HCT116 (cell line): ENCODE measurements around the gene AUTS2. TPM values are rescaled to one million over a fixed set of nuclear protein-coding genes. Genes with fewer than 3 reads are reported as not detected.

Experiments
- ATAC-seq: fragments of 200-7000 bp; cut with Tn5 transposase; 2 replicates; pipeline ENCODE4 v1.9.1; 2020; ENCODE audit warnings: mild to moderate bottlenecking, moderate library complexity
- BruUV-seq: library from RNA; stranded (reverse); fragments of 400-500 nt; replicated peaks from 2 replicates; lab custom pipeline; 2021; lab: Mats Ljungman, UMichigan
- CTCF ChIA-PET: fragments of 300-600 bp; sonication (Branson Sonifier 250); formaldehyde crosslinking; loops from one replicate; lab custom pipeline; 2021; ENCODE audit warnings: antibody characterized with exemption; lab: Charles Lee
- POLR2A ChIA-PET: fragments of 300-600, 350-600 bp; sonication (Branson Sonifier 250); formaldehyde crosslinking; loops from one replicate; lab custom pipeline; 2021; ENCODE audit warnings: antibody characterized with exemption; lab: Charles Lee
- RAD21 ChIA-PET, 2 experiments: fragments of 300-600 bp; sonication (Branson Sonifier 250); formaldehyde crosslinking; loops; one replicate each; lab custom pipeline; 2023; ENCODE audit warnings: low total read pairs in 2 of 2; ENCODE audit not compliant: uncharacterized antibody in 2 of 2, unreplicated experiment in 2 of 2, low non-redundant PET in 1 of 2; lab: Charles Lee
- DNase-seq: peaks from one replicate; pipeline ENCODE4 v3.0.0-alpha.2; 2010; ENCODE audit warnings: low read depth, low spot score
- H2AFZ ChIP-seq: fragments of 200-600 bp; shearing (Covaris generic), sonication (generic); 2 replicates; pipeline ENCODE4 v1.6.1; 2017; ENCODE audit warnings: low read depth, mixed run types, mixed read lengths, antibody characterized with exemption, low read length; ENCODE audit not compliant: poor library complexity, severe bottlenecking
- H3K27ac ChIP-seq: 2 replicates; pipeline ENCODE4 v1.5.1; 2012; ENCODE audit warnings: low read depth, low read length
- H3K27me3 ChIP-seq: fragments of 200-600 bp; sonication (generic); 2 replicates; pipeline ENCODE4 v1.6.1; 2016; ENCODE audit warnings: mixed run types, low read length, mixed read lengths; ENCODE audit not compliant: insufficient read depth
- H3K36me3 ChIP-seq, 2 experiments: fragments of 200-500 bp in 1 of 2; fragments of 200-600 bp in 1 of 2; sonication (Bioruptor generic) in 1 of 2; sonication (generic) in 1 of 2; 2 replicates each; pipeline versions ENCODE4 v1.5.1 to v1.6.1; 2014 to 2016; ENCODE audit warnings: low read length in 2 of 2, inconsistent platforms in 1 of 2, mixed read lengths in 1 of 2, mixed run types in 1 of 2; ENCODE audit not compliant: insufficient read depth in 2 of 2, control insufficient read depth in 1 of 2
- H3K4me1 ChIP-seq, 2 experiments: fragments of 200-600 bp in 1 of 2; sonication (generic) in 1 of 2; 2 replicates each; pipeline versions ENCODE4 v1.5.1 to v1.6.1; 2012 to 2017; ENCODE audit warnings: low read length in 2 of 2, inconsistent platforms in 1 of 2, mild to moderate bottlenecking in 1 of 2, mixed read lengths in 1 of 2, mixed run types in 1 of 2, moderate library complexity in 1 of 2; ENCODE audit not compliant: insufficient read depth in 2 of 2, control insufficient read depth in 1 of 2
- H3K4me2 ChIP-seq: fragments of 200-600 bp; sonication (generic); 2 replicates; pipeline ENCODE4 v1.6.1; 2017; ENCODE audit warnings: mixed run types, low read length, mixed read lengths
- H3K4me3 ChIP-seq, 2 experiments: fragments of 200-600 bp in 1 of 2; sonication (generic) in 1 of 2; replicated peaks in 1 of 2; 2 replicates each; pipeline ENCODE4 v1.5.1; 2011 to 2016; ENCODE audit warnings: low read length in 2 of 2, control low read depth in 1 of 2, low read depth in 1 of 2, mild to moderate bottlenecking in 1 of 2, mixed read lengths in 1 of 2, mixed run types in 1 of 2
- H3K79me2 ChIP-seq: fragments of 200-600 bp; sonication (generic); 2 replicates; pipeline ENCODE4 v1.6.1; 2017; ENCODE audit warnings: mild to moderate bottlenecking, mixed run types, low read length, moderate library complexity, mixed read lengths; ENCODE audit not compliant: insufficient read depth
- H3K9ac ChIP-seq: fragments of 200-600 bp; sonication (generic); 2 replicates; pipeline ENCODE4 v1.6.1; 2016; ENCODE audit warnings: low read length, mixed read lengths
- H3K9me2 ChIP-seq: fragments of 200-600 bp; sonication (generic), shearing (Covaris generic); 2 replicates; pipeline ENCODE4 v1.6.1; 2017; ENCODE audit warnings: mixed run types, mild to moderate bottlenecking, moderate library complexity; ENCODE audit not compliant: insufficient read depth
- H3K9me3 ChIP-seq, 2 experiments: fragments of 200-500 bp in 1 of 2; fragments of 200-600 bp in 1 of 2; sonication (Bioruptor generic) in 1 of 2; sonication (generic) in 1 of 2; 2 replicates each; pipeline ENCODE4 v1.6.1; 2014 to 2017; ENCODE audit warnings: low read length in 2 of 2, mixed read lengths in 2 of 2, inconsistent platforms in 1 of 2, low read depth in 1 of 2, mild to moderate bottlenecking in 1 of 2, mixed run types in 1 of 2, moderate library complexity in 1 of 2; ENCODE audit not compliant: control insufficient read depth in 1 of 2, insufficient read depth in 1 of 2
- H4K20me1 ChIP-seq: fragments of 200-600 bp; sonication (generic), shearing (Covaris generic); 2 replicates; pipeline ENCODE4 v1.6.1; 2017; ENCODE audit warnings: mixed run types, mild to moderate bottlenecking, moderate library complexity; ENCODE audit not compliant: insufficient read depth
- ATF3 ChIP-seq: IDR thresholded peaks from 2 replicates; pipeline ENCODE4 v1.6.1; 2012
- CBX3 ChIP-seq: IDR thresholded peaks from 2 replicates; pipeline ENCODE4 v1.6.1; 2012; ENCODE audit warnings: low read depth
- CEBPB ChIP-seq: IDR thresholded peaks from 2 replicates; pipeline ENCODE4 v1.6.1; 2012; ENCODE audit warnings: low read depth
- EZH2 ChIP-seq: fragments of 200-600 bp; sonication (generic); IDR thresholded peaks from 2 replicates; pipeline ENCODE4 v1.6.1; 2017; ENCODE audit warnings: antibody characterized with exemption, mixed run types
- JUND ChIP-seq: IDR thresholded peaks from 2 replicates; pipeline ENCODE4 v1.6.1; 2012
- POLR2A ChIP-seq: IDR thresholded peaks from 2 replicates; pipeline ENCODE4 v1.7.0; 2011; ENCODE audit warnings: borderline replicate concordance; ENCODE audit not compliant: insufficient read depth, insufficient read length; ENCODE audit errors: extremely low read depth
- POLR2AphosphoS5 ChIP-seq: IDR thresholded peaks from 2 replicates; pipeline ENCODE4 v1.6.1; 2011; ENCODE audit warnings: mild to moderate bottlenecking, low read depth, low read length, moderate library complexity
- RAD21 ChIP-seq: IDR thresholded peaks from 2 replicates; pipeline ENCODE4 v1.6.1; 2012; ENCODE audit warnings: low read depth, mild to moderate bottlenecking
- TCF7L2 ChIP-seq: IDR thresholded peaks from 2 replicates; pipeline ENCODE4 v1.7.0; 2011; ENCODE audit warnings: borderline replicate concordance, inconsistent platforms; ENCODE audit not compliant: insufficient read depth, insufficient read length; ENCODE audit errors: extremely low read depth
- YY1 ChIP-seq: IDR thresholded peaks from 2 replicates; pipeline ENCODE4 v1.6.1; 2011; ENCODE audit warnings: low read length, low read depth, moderate library complexity, mild to moderate bottlenecking; ENCODE audit not compliant: insufficient replicate concordance; ENCODE audit errors: extremely low read depth
- ZBTB33 ChIP-seq: IDR thresholded peaks from 2 replicates; pipeline ENCODE4 v1.6.1; 2011; ENCODE audit warnings: mild to moderate bottlenecking, low read length, moderate library complexity; ENCODE audit not compliant: insufficient replicate concordance; ENCODE audit errors: extremely low read depth
- ZNF274 ChIP-seq: fragments of 200-500 bp; sonication (Bioruptor generic); IDR thresholded peaks from 2 replicates; pipeline ENCODE4 v1.6.1; 2014; ENCODE audit warnings: mild to moderate bottlenecking, low read depth, low read length, inconsistent platforms
- intact Hi-C: fragments of 100-400 bp; cut with micrococcal nuclease; formaldehyde crosslinking; loops from 2 replicates; pipeline ENCODE4 v1.10.0; 2022
- total RNA-seq: library from RNA; stranded (reverse); gene quantifications from one replicate; pipeline ENCODE4 v1.2.1, GENCODE V29; 2021; ENCODE audit not compliant: unreplicated experiment
- TF ChIP-seq, protein P1 (sequence below), 3 experiments: fragments of 200-600 bp in 1 of 3; sonication (generic) in 1 of 3; IDR thresholded peaks in 2 of 3; conservative IDR thresholded peaks in 1 of 3; 2 replicates each; pipeline ENCODE4 v1.5.1; 2012 to 2017; ENCODE audit warnings: low read depth in 2 of 3, low read length in 2 of 3, antibody characterized with exemption in 1 of 3, borderline replicate concordance in 1 of 3, control low read depth in 1 of 3, mild to moderate bottlenecking in 1 of 3, mixed read lengths in 1 of 3, mixed run types in 1 of 3, moderate library complexity in 1 of 3; ENCODE audit not compliant: insufficient read depth in 1 of 3

AUTS2 gene
- total RNA-seq, 1 experiment from 2014 or later, result 0.93 TPM

- H3K36me3 ChIP-seq, result no peaks in the 10 kb centered on the region
- H2AFZ ChIP-seq, result no peak overlapping the region
- TF ChIP-seq ZNF274, result no peak
- TF ChIP-seq JUND, result no peak
- no peak for TF ChIP-seq TCF7L2
- no peak for TF ChIP-seq EZH2
- ATAC-seq, result no peak
- no peaks in the 10 kb centered on the region for H3K9me2 ChIP-seq
- H3K4me2 ChIP-seq, result no peak overlapping the region
- no peak overlapping the region for H3K9ac ChIP-seq
- H4K20me1 ChIP-seq, result no peaks in the 10 kb centered on the region
- no peaks in the 10 kb centered on the region for H3K79me2 ChIP-seq
- peaks cover 11 to 26% of the 10 kb centered on the region in 2 experiments; a peak in 2 of 4 replicates for H3K9me3 ChIP-seq
- CTCF ChIA-PET, result no interaction called here
- RAD21 ChIA-PET, result no interaction called here
- H3K27me3 ChIP-seq, result no peaks in the 10 kb centered on the region
- no peak overlapping the region for H3K4me3 ChIP-seq
- no TSS peak for BruUV-seq
- intact Hi-C loops, result no loop called here
- H3K4me1 ChIP-seq, result no peaks in the 10 kb centered on the region
- H3K27ac ChIP-seq, result no peak overlapping the region
- POLR2A ChIA-PET, result no interaction called here
- no peak for DNase-seq
Measured at GRCh38 chr7:70134029-70134770, 535.9 kb downstream of the AUTS2 start.

DNA sequence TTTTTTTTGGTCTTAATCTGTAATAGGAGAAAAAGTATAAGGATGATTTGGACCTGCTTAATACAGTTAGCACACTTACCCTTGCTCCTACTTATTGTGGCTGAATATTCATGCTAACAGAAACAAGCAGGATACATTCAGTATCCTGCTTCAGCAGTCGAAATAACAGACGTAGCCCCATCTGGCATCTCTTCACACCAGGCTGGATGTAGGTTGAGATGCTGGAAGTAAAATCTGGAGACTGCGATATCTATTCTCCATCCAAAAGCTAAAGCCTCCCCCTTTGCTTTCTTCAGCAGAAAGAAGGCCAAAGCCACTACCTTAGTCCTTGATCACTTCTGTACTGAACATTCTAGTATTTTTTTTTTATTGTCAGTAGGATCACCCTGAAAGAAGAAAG lies 537.4 kb downstream of the AUTS2 start:
- ChIA-PET POLR2A (no interaction called here), CTCF (no interaction called here), RAD21 (no interaction called here)
- Histone ChIP-seq H3K36me3 (no peaks in the 10 kb centered on the region), H3K9me3 (peaks cover 12 to 23% of the 10 kb centered on the region in 2 experiments; a peak in 2 of 4 replicates), H3K79me2 (no peaks in the 10 kb centered on the region), H3K27me3 (no peaks in the 10 kb centered on the region), H3K4me2 (no peak overlapping the region), H3K4me1 (no peaks in the 10 kb centered on the region), H4K20me1 (no peaks in the 10 kb centered on the region), H2AFZ (no peak overlapping the region), H3K9ac (no peak overlapping the region), H3K9me2 (no peaks in the 10 kb centered on the region), H3K4me3 (no peak overlapping the region), H3K27ac (no peak overlapping the region)
- no peak for DNase-seq
- no peak for ATAC-seq
- no TSS peak for BruUV-seq
- intact Hi-C loops, result no loop called here
- TF ChIP-seq JUND (no peak), ZNF274 (no peak), ATF3 (no peak), CEBPB (no peak), RAD21 (no peak), EZH2 (no peak), POLR2AphosphoS5 (no peak), ZBTB33 (no peak), YY1 (no peak), POLR2A (no peak), CBX3 (no peak)
- TF ChIP-seq, protein P1, sequence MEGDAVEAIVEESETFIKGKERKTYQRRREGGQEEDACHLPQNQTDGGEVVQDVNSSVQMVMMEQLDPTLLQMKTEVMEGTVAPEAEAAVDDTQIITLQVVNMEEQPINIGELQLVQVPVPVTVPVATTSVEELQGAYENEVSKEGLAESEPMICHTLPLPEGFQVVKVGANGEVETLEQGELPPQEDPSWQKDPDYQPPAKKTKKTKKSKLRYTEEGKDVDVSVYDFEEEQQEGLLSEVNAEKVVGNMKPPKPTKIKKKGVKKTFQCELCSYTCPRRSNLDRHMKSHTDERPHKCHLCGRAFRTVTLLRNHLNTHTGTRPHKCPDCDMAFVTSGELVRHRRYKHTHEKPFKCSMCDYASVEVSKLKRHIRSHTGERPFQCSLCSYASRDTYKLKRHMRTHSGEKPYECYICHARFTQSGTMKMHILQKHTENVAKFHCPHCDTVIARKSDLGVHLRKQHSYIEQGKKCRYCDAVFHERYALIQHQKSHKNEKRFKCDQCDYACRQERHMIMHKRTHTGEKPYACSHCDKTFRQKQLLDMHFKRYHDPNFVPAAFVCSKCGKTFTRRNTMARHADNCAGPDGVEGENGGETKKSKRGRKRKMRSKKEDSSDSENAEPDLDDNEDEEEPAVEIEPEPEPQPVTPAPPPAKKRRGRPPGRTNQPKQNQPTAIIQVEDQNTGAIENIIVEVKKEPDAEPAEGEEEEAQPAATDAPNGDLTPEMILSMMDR (IDR thresholded peaks at IDR 0.05 in 2 of 3, conservative IDR thresholded peaks at IDR 0.05 in 1 of 3; ENCODE audit: borderline replicate concordance in 1 of 3, insufficient read depth in 1 of 3, low read depth in 2 of 3, low read length in 2 of 3), result no peak
